Endodermal cell (in vitro differentiated cells): Measurements from ENCODE around the gene PPM1D. TPM values are rescaled to one million over a fixed set of nuclear protein-coding genes. Genes with fewer than 3 reads are reported as not detected.

Source experiments
- DNase-seq: peaks from one replicate; pipeline ENCODE4 v3.0.0-alpha.2; 2017
- H3K27ac ChIP-seq: 2 replicates; pipeline ENCODE4 v1.5.1; 2013; ENCODE audit warnings: mild to moderate bottlenecking, low read depth, low read length, moderate library complexity
- H3K27me3 ChIP-seq: 2 replicates; pipeline ENCODE4 v1.6.1; 2013; ENCODE audit warnings: mild to moderate bottlenecking, low read length, moderate library complexity; ENCODE audit not compliant: insufficient read depth, control insufficient read depth, poor library complexity, severe bottlenecking
- H3K36me3 ChIP-seq: 2 replicates; pipeline ENCODE4 v1.7.0; 2013; ENCODE audit warnings: mild to moderate bottlenecking, low read length, moderate library complexity; ENCODE audit not compliant: control insufficient read depth, insufficient read depth
- H3K4me1 ChIP-seq: one replicate; pipeline ENCODE4 v1.7.0; 2013; ENCODE audit warnings: low read length; ENCODE audit not compliant: control insufficient read depth, insufficient read depth
- H3K4me3 ChIP-seq: 2 replicates; pipeline ENCODE4 v1.5.1; 2013; ENCODE audit warnings: mild to moderate bottlenecking, low read length, moderate library complexity
- H3K9ac ChIP-seq: 2 replicates; pipeline ENCODE4 v1.6.1; 2013; ENCODE audit warnings: mild to moderate bottlenecking, low read length, moderate library complexity; ENCODE audit not compliant: poor library complexity, severe bottlenecking; ENCODE audit errors: extremely low read depth
- H3K9me3 ChIP-seq: 2 replicates; pipeline ENCODE4 v1.6.1; 2013; ENCODE audit warnings: mild to moderate bottlenecking, low read length, moderate library complexity; ENCODE audit not compliant: control insufficient read depth
- H3K27ac Mint-ChIP-seq: 2 replicates; pipeline ENCODE4 v1.8.0; 2020; ENCODE audit warnings: mixed read lengths
- H3K27me3 Mint-ChIP-seq: 2 replicates; pipeline ENCODE4 v1.8.0; 2021; ENCODE audit warnings: mild to moderate bottlenecking, mixed read lengths; ENCODE audit not compliant: insufficient read depth
- H3K36me3 Mint-ChIP-seq: 2 replicates; pipeline ENCODE4 v1.8.0; 2020; ENCODE audit warnings: low read depth, mixed read lengths
- H3K4me1 Mint-ChIP-seq: 2 replicates; pipeline ENCODE4 v1.8.0; 2020; ENCODE audit warnings: mixed read lengths
- H3K4me3 Mint-ChIP-seq: 2 replicates; pipeline ENCODE4 v1.8.0; 2020; ENCODE audit warnings: mild to moderate bottlenecking, moderate library complexity, mixed read lengths
- H3K9me3 Mint-ChIP-seq: 2 replicates; pipeline ENCODE4 v1.8.0; 2020; ENCODE audit warnings: mild to moderate bottlenecking, mixed read lengths
- WGBS, 2 experiments: methylation state at CpG; one replicate each; pipeline versions ENCODE4 v1.1.5 to v1.1.7; 2013; ENCODE audit warnings: missing lambda C conversion rate in 2 of 2, mixed read lengths in 1 of 2; ENCODE audit not compliant: insufficient coverage in 1 of 2, insufficient read length in 1 of 2; 5-methylcytosine and 5-hydroxymethylcytosine counted together
- total RNA-seq, 2 donors: library from RNA; stranded (reverse); fragmentation: NEBNext Ultra II Directional in 1 of 2; extraction: Animal tissue kit (Norgen Biotek cat#: 25700) in 1 of 2; gene quantifications; 2 replicates in 1 of 2; 3 replicates in 1 of 2; pipeline ENCODE4 v1.2.1, GENCODE V29; 2021
- TF ChIP-seq, protein P1 (sequence below): fragments of 200-600 bp; sonication (generic); conservative IDR thresholded peaks from 2 replicates; pipeline ENCODE4 v1.5.0; 2021; ENCODE audit warnings: antibody characterized with exemption, mild to moderate bottlenecking

The PPM1D gene
- total RNA-seq, 2 donors from 2014 or later: 9.4 to 13.0 TPM

DNA sequence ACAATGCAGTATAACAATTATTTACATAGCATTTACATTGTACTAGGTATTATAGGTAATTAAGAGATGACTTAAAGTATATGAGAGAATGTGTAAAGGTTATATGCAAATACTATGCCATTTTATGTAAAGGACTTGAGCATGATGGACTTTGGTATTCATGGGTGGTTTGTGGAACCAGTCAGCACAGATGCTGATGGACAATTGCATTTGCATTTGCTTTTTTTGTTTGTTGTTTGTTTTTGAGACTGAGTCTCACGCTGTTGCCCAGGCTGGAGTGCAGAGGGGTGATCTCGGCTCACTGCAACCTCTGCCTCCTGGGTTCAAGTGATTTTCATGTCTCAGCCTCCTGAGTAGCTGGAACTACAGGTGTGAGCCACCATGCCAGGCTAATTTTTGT lies 113.6 kb downstream of the PPM1D start:
- H3K4me1 Mint-ChIP-seq: no peaks in the 10 kb centered on the region
- H3K4me3 ChIP-seq: no peak overlapping the region
- no peaks in the 10 kb centered on the region for H3K9me3 Mint-ChIP-seq
- H3K36me3 ChIP-seq: peaks cover 4% of the 10 kb centered on the region
- TF ChIP-seq, protein P1, sequence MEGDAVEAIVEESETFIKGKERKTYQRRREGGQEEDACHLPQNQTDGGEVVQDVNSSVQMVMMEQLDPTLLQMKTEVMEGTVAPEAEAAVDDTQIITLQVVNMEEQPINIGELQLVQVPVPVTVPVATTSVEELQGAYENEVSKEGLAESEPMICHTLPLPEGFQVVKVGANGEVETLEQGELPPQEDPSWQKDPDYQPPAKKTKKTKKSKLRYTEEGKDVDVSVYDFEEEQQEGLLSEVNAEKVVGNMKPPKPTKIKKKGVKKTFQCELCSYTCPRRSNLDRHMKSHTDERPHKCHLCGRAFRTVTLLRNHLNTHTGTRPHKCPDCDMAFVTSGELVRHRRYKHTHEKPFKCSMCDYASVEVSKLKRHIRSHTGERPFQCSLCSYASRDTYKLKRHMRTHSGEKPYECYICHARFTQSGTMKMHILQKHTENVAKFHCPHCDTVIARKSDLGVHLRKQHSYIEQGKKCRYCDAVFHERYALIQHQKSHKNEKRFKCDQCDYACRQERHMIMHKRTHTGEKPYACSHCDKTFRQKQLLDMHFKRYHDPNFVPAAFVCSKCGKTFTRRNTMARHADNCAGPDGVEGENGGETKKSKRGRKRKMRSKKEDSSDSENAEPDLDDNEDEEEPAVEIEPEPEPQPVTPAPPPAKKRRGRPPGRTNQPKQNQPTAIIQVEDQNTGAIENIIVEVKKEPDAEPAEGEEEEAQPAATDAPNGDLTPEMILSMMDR: no peak
- 87 to 93% methylated on average over 2 of the region's 2 CpGs for WGBS, 2 experiments
- H3K9ac ChIP-seq: no peak overlapping the region
- H3K27me3 Mint-ChIP-seq: no peaks in the 10 kb centered on the region
- no peaks in the 10 kb centered on the region for H3K4me1 ChIP-seq
- no peaks in the 10 kb centered on the region for H3K27me3 ChIP-seq
- no peak overlapping the region for H3K27ac ChIP-seq
- peaks cover 17% of the 10 kb centered on the region for H3K36me3 Mint-ChIP-seq
- DNase-seq: no peak
- H3K4me3 Mint-ChIP-seq: no peak overlapping the region
- H3K9me3 ChIP-seq: no peaks in the 10 kb centered on the region
- no peak overlapping the region for H3K27ac Mint-ChIP-seq

Other genes starting within 250 kb of the PPM1D start
- 10 to 100 TPM; 54.1 to 74.3 TPM for gene USP32, start 208.1 kb upstream of the PPM1D start, total RNA-seq
- not detected for gene CHCT1, start 177.7 kb upstream of the PPM1D start, total RNA-seq
- gene APPBP2, start 74.0 kb upstream of the PPM1D start, total RNA-seq: 10 to 100 TPM; 25.3 to 28.1 TPM
- gene BCAS3, start 77.7 kb downstream of the PPM1D start, total RNA-seq: 10 to 100 TPM; 28.0 to 37.7 TPM